Measurements from ENCODE around the gene KIF24.

DNA sequence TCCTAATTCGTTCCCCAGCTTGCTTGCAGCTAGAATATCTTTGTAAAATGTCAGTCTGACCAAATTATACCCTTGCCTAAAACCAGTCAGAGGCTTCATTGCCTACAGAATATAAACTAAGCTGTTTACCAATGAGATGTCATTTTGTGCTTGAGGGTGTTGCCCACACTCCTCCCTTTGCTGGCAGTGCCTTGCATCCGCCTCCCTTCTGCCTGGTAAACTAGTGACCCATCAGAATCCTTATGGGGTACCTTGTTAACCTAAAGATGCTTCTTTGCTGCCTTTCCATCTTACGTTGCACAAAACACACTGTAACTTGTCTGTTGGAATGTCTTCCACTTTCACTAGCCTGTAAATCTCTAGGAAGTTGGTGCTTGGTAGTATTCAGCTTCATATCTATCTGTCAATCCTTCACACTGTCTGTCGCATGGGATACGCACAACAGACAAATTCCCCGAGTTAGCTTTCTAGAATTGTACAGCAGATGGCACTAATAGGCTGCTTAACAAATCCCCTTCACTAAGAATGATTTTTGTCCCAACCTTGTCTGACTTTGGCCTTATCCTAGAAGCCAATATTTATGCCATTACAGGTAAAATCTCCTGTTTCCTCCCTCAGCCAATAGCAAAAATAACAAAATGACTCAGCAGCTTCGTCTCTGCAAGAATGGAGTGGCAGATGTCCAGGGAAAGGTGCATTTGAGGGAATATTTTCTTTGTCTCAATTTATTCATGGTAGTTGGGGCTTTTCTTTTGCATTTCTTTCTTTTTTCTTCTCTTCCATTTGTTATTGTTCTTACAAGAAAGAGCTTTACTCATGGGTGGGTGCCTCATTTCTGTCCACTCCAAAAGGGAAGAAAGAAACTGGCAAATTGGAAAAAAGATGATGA, 3.3 kb upstream of the KIF24 start:
- TF ChIP-seq ELF1 (IDR thresholded peaks at IDR 0.05) (no peak), RAD21 (IDR thresholded peaks at IDR 0.05; ENCODE audit: low read length) (peak; percentile 88), RCOR1 (IDR thresholded peaks at IDR 0.05; ENCODE audit: low read length) (no peak), GABPA (IDR thresholded peaks at IDR 0.05; ENCODE audit: low read depth) (no peak), RFX5 (IDR thresholded peaks at IDR 0.05; ENCODE audit: low read length) (no peak), MEF2A (IDR thresholded peaks at IDR 0.05; ENCODE audit: borderline replicate concordance, low read depth) (no peak), FOXM1 (IDR thresholded peaks at IDR 0.05; ENCODE audit: low read depth) (no peak), MXI1 (IDR thresholded peaks at IDR 0.05; ENCODE audit: low read depth, low read length) (no peak)
- TF ChIP-seq, protein P1, sequence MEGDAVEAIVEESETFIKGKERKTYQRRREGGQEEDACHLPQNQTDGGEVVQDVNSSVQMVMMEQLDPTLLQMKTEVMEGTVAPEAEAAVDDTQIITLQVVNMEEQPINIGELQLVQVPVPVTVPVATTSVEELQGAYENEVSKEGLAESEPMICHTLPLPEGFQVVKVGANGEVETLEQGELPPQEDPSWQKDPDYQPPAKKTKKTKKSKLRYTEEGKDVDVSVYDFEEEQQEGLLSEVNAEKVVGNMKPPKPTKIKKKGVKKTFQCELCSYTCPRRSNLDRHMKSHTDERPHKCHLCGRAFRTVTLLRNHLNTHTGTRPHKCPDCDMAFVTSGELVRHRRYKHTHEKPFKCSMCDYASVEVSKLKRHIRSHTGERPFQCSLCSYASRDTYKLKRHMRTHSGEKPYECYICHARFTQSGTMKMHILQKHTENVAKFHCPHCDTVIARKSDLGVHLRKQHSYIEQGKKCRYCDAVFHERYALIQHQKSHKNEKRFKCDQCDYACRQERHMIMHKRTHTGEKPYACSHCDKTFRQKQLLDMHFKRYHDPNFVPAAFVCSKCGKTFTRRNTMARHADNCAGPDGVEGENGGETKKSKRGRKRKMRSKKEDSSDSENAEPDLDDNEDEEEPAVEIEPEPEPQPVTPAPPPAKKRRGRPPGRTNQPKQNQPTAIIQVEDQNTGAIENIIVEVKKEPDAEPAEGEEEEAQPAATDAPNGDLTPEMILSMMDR (IDR thresholded peaks at IDR 0.05): peak; percentile 62
- TF ChIP-seq, protein P2, sequence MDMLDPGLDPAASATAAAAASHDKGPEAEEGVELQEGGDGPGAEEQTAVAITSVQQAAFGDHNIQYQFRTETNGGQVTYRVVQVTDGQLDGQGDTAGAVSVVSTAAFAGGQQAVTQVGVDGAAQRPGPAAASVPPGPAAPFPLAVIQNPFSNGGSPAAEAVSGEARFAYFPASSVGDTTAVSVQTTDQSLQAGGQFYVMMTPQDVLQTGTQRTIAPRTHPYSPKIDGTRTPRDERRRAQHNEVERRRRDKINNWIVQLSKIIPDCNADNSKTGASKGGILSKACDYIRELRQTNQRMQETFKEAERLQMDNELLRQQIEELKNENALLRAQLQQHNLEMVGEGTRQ (IDR thresholded peaks at IDR 0.05; ENCODE audit: borderline replicate concordance, low read depth, low read length): no peak
- TF ChIP-seq, protein P3, sequence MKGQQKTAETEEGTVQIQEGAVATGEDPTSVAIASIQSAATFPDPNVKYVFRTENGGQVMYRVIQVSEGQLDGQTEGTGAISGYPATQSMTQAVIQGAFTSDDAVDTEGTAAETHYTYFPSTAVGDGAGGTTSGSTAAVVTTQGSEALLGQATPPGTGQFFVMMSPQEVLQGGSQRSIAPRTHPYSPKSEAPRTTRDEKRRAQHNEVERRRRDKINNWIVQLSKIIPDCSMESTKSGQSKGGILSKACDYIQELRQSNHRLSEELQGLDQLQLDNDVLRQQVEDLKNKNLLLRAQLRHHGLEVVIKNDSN (IDR thresholded peaks at IDR 0.05; ENCODE audit: borderline replicate concordance, low read depth): no peak
